DMS 273 (cell line): ENCODE measurements around the gene SLC6A1.
A peak's percentile ranks its signal among the peaks of the same experiment; 100 is the strongest.

Experiments
- DNase-seq: peaks from one replicate; lab custom pipeline; 2025; ENCODE audit not compliant: unreplicated experiment; lab: John Stamatoyannopoulos, UW

The SLC6A1 gene

DNA sequence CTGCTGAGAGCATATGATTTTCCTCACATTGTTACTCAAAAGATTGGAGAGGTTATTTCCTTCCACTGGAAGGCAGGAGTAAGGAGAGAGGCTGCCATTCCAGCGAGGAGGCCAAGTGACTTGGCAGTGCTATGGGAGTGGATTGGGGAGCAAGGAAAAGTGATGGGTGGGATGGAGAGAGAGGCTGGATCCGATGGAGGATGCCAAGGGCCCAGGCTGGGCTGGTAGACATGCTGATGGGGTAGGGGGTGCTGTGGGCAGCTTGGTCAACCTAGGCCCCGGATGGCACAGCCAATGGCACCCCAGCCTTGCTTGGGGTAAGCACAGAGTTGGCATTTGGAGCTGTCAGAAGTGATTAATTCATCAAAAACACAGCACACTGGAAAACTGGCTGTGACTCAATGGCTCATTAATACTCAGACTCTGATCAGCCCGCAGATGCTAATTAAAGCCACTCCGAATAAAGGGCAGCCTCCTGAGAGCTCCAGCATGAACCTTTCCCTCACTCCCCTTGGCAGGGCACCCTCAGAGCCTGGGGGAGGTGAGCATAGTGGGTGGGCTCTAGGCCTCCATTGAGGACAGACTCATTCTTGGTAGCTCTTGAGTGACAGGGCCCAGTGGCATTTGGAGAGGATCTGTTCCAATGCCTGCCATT, 22.1 kb upstream of the SLC6A1 start:
- no peak for DNase-seq

DNA sequence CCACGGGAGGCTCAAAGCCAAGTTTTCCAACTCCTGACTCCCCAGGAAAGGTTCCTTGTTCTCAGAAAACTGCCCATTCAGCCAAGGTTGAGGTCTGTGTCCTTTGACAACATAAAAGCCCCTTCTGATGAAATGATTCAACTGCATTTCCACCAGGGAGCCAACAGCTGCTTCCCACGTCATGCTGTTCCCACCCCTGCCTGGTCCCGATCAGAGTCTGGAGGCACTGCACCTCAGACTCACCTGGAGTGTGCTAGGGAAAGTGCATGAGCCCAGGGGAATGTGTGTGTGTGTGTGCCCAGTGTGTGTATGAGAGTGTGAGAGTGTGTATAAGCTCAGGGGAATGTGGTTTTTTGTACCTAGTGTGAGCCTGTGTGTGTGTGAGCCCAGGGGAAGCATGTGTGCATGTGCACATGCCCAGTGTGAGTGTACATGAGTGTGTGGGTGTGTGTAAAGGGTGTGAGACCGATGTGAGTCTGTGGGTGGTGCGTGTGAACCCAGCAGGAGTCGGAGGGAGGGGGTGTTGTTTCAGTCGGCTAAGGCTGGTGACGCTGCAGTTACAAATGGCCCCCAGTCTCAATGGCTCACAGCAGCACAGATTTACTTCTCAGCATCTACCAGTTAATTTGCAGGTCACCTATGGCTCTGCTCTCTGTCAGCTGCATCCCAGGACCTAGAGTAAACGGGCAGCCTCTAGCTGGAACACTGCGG, 20.3 kb upstream of the SLC6A1 start:
- no peak for DNase-seq

DNA sequence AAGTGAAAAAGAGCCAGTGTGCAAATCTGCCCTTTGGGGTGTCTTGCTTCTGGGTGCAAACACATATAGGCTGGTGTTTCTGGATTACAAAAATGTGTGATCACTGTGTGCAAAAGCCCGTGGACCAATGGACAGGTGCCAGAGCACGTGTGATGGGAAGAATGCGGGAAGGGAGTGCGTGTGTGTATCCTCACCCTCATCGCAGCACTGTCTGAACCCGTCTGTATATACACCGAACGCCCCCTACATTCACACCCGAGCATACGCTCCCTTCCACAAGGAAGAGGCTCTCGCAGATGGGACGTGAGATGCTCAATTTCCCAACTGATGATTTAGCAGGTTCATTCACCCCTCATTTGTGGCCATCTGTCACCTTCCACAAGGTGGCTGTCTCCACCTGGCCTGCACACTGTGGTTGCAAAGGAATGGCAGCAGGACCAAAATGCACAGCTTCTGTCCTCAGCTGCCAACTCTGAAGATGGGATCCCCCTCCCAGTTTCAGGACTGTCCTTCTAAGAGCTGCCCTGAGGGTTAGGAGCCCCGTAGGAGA, 19.4 kb upstream of the SLC6A1 start:
- DNase-seq: peak; percentile 24

DNA sequence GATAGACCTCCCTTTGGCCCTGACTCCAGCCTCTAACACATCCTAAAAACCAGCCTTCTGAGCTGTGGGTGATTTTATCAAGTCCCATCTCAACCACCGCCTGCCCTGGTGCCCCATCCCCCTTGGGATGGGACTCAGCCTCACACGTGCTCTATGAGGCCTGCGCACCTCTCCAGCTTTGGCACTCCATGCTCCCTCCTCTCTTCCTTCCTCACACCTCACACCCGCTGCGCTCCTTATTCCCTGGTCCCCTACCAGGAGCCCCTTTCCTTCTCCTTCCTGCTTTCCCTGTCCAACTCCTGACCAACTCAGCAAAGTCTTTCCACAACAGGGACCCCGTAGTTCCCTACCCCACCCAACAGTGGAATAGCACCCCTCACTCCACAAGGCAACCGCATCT, 18.4 kb upstream of the SLC6A1 start:
- DNase-seq: no peak

DNA sequence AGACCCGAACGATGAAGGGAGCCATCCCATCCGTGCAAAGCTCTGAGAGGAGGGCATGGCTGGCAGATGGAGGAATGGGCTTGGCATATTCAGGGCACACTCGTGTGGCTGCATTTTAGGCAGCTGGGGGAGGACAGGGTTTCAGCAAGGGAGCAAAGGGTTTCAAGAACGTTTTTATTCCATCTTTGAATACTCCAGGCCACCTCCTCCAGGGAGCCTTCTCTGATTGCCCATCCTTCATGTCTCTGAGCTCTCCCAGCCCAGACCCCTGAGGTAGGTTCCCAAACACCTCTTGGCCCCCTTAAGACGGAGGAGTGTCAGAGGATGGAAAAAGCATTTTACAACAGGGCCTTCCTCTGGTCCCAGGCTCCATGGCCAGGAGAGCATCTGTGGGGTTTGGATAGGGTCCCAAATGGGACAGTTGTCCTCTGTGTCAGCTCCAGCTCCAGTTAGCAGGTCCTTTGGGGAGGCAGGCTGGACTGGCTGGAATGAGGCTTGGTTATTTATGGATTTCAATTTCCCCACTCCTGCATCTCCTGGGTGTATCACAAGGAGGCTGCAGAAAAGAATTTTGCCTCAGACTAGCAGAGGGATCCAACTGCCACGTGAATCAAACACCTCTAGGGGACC, 17.7 kb upstream of the SLC6A1 start:
- DNase-seq: no peak

DNA sequence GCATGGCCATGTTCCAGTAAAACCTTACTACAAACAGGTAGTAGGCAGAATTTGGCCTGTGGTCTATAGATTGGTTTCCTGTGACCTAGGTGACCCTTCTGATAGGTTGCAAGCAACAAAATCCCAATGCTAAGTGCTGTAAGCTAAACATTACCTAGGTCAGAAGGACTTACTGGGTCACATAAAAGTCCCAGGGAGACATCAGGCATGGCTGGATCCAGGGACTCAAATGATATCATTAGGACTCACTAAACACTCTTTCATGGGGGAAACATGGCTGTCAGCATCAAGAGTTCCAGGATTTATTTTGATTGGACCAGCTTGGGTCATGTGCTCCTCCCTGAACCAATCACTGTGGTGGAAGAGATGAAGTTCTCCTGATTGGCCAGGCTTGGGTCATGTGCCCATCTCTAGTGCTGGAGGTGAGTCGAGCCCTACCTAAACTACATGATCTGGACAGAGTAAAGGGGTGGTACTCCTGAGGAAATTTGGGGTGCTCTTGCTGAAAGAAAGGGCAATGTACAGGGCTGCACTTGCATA, 16.8 kb upstream of the SLC6A1 start:
- DNase-seq: peak; percentile 7

DNA sequence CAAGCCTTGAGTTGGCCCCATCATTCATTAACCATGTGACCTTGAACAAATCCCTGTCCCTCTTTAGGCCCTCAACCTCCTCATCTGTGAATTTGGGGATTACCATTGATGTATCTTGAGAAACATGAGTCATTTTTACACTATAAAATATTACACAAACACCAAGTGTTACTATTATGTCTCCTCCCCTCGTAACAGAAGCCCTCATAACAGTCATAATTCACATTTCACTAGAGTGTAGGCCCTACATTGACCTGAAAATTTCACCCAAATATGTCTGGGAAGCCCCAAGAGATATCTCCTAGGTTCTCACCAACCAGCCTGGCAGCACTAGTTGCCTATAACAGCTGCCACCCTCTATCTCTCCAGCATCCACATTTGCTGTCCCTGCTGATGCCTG, 15.8 kb upstream of the SLC6A1 start:
- no peak for DNase-seq

DNA sequence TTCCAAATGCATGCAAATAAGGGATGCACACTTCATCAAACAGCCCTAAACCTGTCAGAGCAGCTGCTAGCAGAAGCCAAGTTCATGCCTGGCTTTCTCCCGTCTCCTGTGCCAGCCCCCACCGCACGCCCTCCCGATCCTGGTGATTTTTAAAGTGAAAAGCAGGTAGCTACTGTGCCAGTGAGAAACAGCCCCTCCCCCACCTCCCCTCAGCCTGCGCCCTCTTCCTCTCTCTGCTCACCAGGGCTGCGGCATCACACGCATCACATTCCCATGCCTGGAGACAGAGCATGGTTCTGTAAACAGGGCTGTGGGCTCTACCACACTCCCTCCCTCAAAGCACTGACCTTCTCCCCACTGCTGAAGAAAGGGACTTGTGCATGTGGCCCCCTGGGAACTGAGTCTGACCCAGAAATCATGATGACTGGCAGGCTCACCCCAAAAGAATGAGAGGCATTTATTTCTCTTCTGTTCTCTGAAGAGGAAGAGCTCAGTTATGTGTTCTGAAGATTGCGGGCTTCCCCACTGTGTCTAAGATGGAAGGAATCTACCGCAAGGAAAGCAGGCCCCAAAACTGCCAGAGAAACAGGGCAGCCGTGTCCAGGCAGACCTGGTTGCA, 14.5 kb upstream of the SLC6A1 start:
- DNase-seq: no peak

DNA sequence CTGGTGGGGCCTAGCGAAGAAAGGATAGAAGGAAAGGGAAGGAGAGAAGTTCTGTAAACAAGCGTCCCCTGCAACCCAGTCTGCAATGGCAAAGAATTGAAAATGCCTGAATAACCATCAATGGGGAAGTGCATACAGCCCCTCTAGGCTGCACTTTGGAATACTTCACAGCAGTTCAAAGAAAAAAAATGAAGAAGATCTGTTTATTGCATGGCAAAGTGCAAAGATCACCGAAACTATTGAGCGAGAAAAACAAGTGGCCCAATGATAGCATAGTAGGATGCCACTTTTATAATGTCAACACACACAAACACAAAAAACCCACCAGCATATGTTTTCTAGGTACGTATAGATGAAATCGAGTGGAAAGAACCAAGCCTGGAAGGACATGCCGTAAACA, 13.6 kb upstream of the SLC6A1 start:
- DNase-seq: no peak

DNA sequence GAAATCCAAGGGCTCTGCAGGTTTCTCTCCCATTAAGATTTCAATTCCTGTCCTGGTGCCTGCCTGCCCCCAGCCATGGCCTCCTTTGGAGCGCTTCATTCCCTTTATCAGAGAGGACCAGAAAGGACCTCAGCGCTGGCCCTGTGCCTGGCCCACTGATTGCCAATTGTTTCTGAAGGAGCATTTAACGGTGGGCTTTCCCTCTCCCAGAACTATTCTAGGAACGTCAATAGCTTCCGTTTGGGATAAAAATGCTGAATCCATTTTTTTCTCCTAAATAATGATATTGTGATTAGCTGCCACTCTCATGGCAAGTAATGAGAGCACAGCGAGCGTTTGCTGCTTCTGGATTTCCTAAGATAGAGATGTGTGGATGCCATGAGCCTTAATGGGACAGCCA, 12.2 kb upstream of the SLC6A1 start:
- DNase-seq: no peak

DNA sequence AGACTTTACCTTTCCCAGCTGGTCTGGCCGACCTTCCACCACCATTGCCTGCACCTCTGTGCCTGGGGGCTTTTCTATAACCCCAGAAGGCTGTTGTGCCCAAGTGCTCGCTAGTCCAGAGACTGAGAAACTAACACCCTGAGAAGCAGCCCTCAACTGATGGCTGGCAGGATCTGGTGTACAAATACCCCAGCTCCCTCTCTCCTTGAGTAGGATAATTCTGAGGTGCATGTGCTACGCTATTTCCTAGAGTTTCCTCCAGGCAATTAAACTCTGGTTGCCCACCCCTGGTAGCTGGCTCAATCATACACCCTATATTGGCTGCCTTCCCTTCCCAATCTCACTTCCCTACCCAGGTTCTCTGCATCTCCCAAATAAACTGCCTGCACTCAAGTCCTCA, 11.5 kb upstream of the SLC6A1 start:
- no peak for DNase-seq

DNA sequence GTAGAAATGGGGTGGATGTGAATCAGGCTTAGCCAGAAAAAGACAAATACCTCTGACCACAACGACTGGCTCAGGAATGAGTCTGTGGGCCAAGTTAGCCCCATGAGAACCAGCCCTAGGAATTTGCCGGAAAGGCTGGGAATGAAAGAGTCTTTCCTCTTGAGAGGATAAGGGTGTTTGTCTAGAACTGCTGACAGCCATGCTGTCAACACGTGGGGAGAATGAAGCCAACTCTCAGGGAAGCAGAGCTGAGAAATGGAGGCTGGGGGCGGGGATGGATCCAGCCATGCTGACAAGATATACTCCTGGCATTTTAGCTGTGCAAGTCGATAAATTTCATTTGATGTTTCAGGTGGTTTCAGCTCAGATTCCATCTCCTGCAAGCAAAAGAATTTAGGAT, 10.6 kb upstream of the SLC6A1 start:
- no peak for DNase-seq

DNA sequence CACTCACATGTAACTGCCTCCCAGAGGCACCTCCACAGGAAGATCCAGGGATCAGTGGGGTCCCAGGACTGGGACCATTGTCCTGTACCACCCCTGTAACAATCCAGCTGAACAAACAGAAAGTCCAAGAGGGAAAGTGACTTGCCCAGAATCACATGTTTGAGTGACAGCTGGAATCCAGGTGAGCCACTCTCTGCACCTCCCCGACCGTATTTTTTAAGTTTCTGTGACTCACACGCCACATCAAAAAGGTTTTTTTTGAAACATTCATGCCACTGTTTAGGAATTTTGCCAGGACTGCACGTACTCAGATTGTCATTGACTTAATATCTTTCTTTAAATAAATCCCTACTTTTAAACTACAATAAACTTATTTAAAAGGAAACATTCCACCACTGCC, 9.8 kb upstream of the SLC6A1 start:
- DNase-seq: no peak

DNA sequence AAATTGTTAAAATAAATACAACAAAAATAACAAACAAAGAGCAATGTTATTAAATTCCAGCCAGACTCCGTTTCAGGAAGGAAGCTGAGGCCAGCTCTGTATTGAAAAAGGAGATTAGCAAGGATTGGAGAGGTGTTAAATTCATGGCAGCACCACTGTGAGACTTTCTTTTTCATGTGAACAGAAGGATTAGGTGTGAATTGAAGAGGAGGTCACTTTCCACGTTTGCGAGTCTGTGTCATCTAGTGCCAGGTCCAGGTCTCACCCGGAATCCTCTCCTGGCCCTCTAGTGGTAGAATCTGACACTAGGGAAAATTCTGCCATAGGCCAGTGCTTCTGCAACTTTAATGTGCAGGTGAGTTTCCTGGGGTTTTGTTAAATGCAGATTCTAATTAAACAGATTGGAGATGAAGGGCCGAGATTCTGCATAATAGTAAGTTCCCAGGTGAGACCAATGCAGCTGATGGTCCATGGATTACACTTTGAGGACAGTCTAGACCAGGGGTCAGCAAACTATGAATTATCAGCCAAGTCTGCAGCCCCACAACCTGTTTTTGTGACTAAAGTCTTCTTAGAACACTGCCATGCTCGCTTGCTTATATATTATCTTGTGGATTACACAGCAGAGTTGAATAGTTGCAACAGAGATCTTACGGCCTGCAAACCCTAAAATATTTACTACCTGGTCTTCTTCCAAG, 9.2 kb upstream of the SLC6A1 start:
- peak; percentile 69 for DNase-seq

DNA sequence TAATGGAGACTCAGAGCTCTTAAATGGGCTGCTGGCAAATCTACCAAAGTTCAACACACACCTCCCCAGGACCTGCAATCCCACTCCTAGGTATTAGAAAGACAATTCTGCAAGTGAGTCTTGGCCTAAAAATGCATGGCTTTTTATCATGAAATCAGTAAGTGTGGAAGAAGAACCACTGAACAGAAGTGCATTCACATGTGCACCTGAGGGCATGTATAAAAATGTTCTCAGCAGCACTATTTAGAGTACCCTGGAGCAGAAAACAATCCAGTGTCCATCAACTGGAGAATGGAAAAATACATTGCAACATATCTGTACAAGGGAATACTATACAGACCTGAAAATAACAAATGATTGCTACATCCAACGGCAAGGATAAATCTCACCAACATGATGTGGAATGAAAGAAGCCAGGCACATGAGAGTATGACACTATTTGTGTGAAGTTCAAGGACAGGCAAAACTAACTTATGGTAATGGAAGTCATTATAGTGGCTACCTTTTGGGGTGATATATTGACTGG, 8.1 kb upstream of the SLC6A1 start:
- DNase-seq: no peak

DNA sequence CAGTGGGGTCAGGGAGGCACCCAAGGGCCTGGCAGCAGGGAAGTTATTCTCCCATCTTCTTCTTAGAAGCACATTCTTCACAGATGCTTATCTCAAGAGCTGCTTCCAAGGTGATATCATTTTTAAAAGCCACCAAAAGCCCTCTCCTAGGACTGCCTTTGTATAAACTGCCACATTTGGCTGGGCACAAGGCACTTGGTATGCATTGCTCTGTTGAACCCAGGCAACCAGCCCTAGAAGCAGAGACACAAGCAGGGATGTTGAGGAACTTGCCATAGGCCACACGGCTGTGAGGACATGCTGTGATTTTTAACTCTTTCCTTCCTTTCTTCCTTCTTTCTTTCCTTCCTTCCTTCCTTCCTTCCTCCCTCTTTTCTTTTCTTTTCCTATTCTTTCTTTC, 7.4 kb upstream of the SLC6A1 start:
- no peak for DNase-seq

DNA sequence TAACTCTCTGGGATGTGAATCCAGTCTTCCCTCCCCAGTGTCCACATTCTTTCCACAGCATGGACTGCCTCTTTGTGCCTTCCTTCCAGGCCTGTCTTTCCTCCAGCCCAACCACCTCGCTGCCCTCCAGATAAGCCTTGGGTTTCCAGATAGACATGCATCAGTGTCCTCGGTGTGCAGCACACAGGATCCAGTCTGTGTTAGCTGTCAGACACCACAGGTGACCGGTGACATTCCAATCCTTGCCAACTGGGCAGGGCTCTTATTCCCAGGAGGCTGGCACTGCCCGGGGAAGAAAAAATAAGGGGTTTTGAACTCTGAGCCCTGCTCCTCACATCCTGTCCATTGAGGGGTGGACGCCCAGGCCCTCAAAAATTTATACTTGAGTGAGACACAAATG, 6.0 kb upstream of the SLC6A1 start:
- no peak for DNase-seq

DNA sequence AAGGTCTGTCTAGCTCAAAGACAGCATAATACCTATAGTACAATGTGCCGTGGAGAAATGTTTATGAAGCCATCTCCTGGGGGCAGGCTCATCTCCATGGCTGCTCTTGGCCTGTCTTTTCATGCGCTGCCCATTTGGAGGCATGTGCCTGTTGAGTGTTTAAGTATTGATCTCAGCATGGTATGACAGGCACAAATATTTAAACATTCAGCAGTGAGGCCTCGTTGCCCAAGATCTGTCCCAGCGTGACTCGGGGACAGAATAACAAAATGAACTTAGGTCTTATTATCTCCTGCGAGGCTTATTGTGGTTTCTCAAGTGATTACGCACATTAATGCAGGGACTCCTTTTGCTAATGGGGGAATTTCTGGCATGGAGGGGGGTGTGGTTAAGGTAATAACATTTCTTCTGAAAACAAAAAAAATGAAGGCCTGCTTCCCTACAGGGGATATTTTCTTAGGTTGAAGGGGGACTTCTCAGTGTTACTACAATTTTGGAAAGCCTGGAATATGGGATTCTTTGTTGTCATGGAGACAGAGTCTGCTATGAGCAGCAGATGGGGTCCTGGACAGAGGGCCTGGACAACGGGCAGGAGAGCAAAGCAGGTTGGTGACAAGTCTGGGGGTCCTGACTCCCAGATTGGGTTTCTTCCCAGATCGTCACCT, 4.4 kb upstream of the SLC6A1 start:
- DNase-seq: no peak

DNA sequence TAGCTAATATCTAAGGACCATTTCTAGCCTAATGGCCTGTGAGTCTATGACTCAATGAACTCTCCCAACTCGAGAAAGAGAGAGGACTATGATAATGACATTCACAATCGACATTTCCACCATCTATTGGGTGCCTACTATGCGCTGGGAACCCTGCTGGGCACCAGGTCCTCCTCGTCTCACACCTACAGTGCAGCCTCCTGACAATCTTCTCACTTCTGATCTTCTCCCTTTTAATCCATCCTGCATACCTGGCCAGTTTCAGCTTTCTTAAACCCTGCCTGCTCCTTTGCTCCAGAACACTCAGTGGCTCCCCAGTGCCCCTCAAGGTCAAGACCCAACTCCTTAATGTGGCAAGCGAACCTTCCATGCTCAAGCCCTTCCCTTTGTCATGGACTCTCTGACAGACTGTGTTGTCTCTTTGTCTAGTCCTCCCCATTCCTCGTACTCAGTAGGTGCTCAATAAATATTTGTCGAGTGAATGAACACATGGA, 3.5 kb upstream of the SLC6A1 start:
- no peak for DNase-seq
